Left renal pelvis (tissue), 4 donors: ENCODE data around the gene RBM11. TPM values are rescaled to one million over a fixed set of nuclear protein-coding genes. Genes with fewer than 3 reads are reported as not detected.
"Not testable (repeated sequence)": the region's sequence is repeated elsewhere in the genome, so short reads cannot be mapped to it uniquely, and the experiment has no call there.

Experiments
- DNase-seq, 4 donors: peaks; one replicate each; pipeline ENCODE4 v3.0.0-alpha.2; 2013; ENCODE audit warnings: low read depth in 4 of 4, low spot score in 3 of 4
- polyA plus RNA-seq, 4 donors: library from polyadenylated mRNA; unstranded; fragments of 120-200 nt; gene quantifications; one replicate each; pipeline ENCODE4 v1.2.1, GENCODE V29; 2013; ENCODE audit not compliant: insufficient read length in 4 of 4

RBM11 gene, protein sequence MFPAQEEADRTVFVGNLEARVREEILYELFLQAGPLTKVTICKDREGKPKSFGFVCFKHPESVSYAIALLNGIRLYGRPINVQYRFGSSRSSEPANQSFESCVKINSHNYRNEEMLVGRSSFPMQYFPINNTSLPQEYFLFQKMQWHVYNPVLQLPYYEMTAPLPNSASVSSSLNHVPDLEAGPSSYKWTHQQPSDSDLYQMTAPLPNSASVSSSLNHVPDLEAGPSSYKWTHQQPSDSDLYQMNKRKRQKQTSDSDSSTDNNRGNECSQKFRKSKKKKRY
- 1 to 10 TPM; 1.4 to 5.5 (median 4.8) TPM for polyA plus RNA-seq

DNA sequence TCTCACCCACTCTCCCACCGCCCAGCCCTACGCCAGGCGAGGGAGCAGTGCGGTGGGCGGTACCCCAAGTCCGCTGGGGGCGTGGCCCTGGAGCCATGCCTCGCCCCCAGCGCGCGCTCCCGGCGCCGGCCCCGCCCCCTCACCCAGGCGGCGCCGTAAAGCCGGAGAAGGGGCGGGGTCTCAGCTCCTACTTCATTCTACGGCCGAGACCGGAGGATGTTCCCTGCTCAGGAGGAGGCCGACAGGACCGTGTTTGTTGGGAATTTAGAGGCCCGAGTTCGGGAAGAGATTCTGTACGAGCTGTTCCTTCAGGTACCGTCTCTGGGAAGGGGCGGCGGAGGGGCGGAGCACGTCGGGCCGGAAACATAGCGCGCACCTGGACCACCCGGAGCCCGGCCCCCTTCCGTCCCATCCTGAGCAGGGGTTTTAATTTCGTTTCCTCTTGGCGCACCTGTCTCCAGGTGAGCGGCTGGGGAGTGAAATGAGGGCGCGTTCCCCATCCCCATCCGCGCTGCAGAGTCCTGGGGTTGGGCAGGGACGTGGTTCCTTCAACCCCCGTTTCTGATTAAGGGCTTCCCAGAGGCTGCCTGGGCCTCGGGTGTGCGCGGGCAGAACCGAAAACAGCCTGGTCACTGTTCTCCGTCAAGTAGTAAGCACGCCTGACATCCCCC is at the start of gene RBM11:
RBM11 (plus strand) TSS at position 187 of the 671 bp plus-strand sequence; CDS start at position 217, 30 bp downstream.
- DNase-seq: peak; percentile 41 to 66 (median 56)

DNA sequence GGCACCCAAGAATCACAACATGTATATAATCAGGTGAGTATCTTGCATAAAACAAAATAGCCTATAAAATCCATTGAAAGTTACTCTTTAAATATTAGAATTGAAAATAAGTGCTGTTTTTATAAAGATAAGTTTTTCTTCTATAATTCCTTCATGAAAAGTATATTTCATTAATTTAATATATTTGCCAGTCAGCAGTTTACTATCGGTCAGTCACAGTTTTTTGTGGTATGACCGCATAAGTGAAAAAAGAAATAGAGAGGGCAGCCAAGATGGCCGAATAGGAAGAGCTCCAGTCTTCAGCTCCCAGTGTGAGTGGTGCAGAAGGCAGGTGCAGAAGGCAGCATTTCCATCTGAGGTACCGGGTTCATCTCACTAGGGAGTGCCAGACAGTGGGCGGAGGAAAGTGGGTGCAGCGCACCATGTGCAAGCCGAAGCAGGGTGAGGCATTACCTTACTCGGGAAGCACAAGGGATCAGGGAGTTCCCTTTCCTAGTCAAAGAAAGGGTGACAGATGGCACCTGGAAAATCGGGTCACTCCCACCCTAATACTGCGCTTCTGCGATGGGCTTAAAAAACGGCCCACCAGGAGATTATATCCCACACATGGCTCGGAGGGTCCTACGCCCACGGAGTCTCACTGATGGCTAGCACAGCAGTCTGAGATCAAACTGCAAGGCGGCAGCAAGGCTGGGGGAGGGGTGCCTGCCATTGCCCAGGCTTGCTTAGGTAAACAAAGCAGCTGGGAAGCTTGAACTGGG is 49.3 kb upstream of the RBM11 start:
- DNase-seq: not testable (repeated sequence)

DNA sequence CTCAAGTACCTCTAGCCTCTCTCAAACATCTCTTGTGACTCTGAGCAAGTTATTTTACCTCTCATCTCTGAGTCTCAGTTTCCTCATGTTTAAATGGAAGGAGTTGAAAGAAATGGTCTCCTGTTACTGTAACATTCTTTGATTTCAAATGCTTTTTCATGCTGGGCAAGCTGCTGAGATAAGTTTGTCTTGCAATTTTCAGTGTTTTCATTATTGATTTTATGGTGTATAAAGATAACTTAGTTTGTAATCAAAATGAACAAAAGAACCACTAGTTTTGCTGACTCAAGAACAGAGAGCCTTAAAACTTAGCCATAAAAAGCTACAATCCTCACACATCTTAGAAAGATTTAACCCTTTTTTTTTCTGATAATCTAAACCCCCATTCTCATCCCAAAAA is 9.7 kb upstream of the RBM11 start:
- DNase-seq: no peak

DNA sequence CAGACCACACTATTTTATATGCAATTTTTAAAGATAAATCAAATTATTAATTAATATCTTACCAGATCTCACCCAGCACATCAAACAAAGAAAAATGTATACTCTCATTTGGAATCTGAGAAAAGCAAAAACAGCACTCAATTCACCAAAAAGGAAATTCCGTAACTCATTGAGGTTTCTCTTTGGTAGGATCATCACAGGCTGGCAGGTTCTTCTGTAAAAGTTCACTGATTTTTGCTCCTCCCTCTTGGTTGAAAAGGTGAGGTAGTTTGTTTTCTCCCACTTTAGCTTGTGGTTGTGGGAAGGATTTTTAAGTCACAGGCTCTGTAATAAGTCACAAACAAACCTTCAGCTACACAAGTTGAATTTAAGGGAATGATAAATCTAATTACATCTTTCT is 5.2 kb upstream of the RBM11 start, which contains the start of gene LIPI:
LIPI (minus strand) TSS at position 218 of the 400 bp plus-strand sequence; CDS start at position 108, 110 bp downstream.
- DNase-seq: no peak

DNA sequence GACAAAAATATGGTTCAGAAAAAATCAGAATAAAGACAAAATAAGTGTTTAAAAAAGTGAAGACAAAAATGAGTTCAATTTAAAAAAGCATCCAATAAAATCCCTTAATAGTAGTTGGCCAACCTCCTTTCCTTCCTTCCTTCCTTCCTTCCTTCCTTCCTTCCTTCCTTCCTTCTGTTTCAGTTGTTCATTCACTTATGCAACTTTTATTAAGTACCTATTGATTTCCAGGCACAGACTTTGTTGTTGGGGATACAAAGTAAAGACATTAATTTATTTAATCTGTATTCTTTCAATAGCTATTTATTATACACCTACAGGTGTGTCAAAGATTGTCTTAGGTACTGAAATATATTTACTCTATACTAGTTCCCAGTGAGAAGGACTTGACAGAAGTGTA is 2.8 kb upstream of the RBM11 start:
- no peak for DNase-seq

DNA sequence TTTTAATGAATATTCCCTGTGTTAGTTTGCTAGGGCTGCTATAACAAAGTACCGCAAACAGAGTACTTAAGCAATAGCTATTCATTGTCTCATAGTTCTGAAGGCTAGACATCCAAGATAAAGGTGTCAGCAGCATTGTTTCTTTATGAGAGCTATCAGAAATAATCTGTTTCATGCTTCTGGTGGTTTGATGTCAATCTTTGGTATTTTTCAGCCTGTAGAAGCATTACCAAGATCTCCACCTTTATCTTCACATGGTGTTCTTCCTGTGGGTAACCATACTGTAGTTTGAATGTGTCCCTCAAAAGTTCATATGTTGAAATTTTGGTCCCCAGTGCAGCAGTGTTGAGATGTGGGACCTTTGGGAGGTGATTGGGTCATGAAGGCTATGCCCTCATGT is 7.4 kb downstream of the RBM11 start:
- DNase-seq: no peak

DNA sequence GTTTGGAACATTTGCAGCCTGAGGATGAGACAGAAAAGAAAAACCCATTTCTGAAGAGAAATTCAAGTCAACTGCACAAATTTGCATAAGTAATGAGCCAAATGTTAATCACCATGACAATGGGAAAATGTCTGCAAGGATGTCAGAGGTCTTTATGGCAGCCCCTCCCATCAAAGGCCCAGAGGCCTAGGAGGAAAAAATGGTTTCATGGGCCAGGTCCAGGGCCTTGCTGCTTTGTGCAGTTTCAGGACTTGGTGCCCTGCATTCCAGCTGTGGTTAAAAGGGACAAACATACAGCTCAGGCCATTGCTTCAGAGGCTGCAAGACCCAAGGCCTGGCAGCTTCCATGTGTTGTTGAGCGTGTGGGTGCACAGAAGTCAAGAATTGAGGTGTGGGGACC is 13.4 kb downstream of the RBM11 start:
- DNase-seq: no peak

DNA sequence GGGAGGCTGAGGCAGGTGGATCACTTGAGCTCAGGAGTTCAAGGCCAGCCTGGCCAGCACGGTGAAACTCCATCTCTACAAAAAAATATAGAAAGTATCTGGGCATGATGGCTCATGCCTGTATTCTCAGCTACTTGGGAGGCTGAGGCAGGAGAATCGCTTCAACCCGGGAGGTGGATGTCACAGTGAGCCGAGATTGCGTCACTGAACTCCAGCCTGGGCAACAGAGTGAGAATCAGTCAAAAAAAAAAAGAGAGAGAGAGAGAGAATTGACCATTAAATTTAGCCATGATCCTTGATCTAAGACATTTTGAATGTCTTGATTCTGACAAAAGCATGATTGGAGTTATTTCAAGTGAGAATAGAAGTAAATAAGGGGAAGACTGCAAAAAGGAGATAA is 19.1 kb downstream of the RBM11 start:
- no peak for DNase-seq

DNA sequence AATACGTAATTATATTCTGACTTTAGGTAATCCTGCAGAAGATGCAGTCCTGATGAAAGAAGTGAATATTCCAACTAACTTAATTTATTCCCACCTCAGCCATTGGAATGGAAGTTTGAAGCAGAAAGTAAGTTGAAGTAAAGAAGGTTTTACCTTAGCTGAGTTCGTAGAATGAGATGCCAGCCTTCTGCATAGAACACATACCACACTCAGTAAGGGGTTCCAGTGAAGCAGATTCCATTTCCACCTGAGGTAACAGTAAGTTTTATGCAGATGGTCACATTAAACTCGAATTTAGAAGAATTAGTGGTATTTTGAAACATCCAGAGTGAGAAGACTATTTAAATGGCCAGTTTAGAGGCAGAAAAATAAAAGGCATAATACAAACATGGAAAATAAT is 20.2 kb downstream of the RBM11 start:
- no peak for DNase-seq

DNA sequence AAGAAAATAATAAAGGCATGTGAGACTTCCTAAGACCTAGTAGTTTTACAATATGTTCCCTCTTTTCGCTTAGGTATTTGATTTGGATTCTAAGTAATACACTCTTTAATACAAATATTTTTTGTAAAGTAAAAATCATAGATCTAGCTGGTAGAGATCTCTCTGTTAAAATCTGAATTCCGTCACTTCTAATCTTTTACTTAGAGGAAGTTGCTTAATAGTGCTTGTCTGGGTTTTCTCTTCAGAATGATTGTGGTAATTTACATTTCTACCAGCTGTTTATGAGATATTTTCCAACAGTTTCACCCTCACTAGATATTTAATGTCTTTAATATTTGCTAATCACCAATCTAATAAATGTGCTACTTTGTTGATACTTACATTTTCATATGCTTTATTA is 23.3 kb downstream of the RBM11 start:
- DNase-seq: no peak

DNA sequence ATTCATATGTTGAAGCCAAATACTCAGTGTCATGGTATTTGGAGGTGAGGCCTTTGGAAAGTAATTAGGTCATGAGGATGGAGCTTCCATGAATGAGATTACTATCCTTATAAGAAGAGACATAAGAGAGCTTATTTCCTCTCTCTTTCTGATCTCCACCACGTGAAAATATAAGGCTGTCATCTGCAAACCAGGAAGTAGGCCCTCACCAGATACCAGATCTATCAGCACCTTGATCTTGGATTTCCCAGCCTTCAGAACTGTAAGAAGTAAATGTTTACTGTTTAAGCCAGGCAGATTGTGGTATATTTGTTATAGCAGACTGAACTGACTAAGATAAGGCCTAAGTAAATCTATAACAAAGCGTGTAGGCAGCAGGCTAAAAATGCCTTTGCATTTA is 25.3 kb downstream of the RBM11 start:
- DNase-seq: no peak

DNA sequence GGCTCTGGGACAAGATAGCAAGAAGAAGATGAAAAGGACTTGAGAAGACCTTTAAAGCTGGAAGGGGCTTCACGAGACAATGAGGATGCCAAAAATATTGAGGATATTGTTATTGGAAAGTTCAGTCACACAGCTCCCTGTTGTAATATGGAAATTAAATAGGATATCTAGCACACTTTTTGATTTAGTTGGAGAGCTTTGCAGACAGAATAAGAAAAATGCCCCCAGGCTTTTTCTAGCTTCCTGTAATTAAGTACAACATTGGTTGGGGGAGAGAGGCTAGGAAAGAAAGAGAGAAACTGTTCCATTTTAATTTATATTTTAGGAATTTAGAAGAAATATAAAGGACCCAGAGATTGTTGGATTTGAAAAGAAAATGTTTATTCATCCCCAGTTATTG is 27.5 kb downstream of the RBM11 start:
- no peak for DNase-seq

DNA sequence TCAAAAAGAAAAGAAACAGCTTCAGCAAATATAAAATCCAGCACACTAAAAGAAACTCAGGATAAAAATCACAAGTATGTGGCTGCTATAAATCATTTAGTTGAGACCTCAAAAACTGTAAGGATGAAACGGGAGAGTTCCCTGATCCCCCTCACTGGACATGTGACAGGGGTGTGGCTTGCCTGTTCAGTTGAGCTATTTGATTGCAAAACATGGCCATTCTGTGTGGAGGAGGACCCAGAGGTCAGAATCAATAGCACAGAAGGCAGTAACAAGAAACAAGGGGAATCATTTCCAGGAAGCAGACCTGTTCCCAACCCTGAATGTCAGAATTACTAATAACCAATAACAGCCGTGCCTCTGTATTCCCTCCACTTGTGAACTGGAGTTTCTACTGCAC is 27.9 kb downstream of the RBM11 start:
- no peak for DNase-seq

DNA sequence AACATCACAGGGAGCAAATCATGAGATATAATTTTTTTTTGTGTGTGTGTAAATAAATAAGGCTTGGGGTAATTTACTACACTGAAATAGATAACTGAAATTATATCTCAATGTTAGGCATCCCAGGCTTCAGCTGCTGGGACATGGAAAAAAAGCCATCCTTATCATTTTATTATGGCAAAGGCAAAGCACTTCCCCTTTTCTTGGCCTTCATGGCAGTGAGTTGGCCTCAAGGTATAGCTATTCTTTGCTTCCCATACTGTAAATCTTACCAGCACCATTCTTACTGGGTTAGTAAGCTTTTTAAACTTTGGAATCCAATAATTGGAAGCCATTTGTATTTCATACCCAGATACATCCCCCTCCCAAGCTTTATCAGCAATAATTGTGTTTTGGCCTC is 29.0 kb downstream of the RBM11 start:
- no peak for DNase-seq

DNA sequence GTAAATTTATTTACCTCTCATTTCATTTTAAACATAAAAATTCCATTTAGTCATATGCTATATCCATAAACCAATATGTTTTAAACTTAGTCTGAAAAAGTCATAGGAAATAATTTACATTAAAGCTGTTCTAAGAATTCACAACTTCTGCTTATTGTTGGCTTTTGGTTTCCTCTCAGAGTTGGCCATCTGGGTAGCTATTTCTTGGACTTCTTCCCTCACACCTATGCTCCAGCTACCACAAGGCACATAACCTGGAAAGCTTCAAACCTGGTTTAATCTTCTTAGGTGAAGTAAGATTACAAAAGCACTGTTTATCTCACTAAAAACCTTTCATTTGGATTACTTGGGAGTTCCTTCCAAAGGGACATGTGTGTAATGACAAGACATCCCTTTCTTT is 29.8 kb downstream of the RBM11 start:
- DNase-seq: no peak

DNA sequence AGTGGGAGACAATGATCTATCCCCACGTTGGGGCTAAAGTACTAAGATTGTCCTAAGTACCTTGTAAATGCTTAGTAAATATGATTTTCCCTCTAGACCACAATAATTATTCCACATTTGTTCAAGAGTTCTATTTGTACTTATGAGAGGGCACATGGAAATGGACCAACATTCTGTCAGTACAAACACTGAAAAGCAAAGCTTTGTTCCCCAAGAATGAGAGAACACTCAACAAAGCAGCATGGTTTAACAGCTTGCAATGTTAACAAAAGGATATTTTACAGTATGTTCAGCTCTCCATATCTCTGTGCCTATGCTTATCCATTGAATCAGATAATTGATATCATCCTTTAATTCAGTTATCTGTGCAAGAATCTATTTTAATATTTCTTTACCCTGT is 35.4 kb downstream of the RBM11 start:
- no peak for DNase-seq

DNA sequence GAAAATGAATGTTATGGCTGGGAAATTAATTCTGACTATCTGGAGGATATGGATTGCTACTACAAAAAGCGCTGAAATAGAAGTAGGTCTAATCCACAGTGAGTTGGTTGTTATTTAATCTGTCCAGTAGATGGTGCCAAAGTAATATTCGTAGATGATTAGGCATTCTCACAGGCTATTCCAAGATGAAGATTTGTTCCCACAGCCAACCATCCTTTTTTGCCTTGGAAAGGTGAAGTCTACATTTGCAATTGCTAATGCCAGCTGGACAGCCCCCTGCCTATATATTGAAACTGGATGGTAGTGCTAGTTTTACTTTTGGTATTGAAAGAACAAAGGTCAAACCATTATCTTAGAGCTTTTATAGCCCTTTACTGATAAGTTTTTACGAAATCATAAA is 43.8 kb downstream of the RBM11 start:
- peak in 3 of 4 donors; percentile 31 to 40 (median 39) for DNase-seq

DNA sequence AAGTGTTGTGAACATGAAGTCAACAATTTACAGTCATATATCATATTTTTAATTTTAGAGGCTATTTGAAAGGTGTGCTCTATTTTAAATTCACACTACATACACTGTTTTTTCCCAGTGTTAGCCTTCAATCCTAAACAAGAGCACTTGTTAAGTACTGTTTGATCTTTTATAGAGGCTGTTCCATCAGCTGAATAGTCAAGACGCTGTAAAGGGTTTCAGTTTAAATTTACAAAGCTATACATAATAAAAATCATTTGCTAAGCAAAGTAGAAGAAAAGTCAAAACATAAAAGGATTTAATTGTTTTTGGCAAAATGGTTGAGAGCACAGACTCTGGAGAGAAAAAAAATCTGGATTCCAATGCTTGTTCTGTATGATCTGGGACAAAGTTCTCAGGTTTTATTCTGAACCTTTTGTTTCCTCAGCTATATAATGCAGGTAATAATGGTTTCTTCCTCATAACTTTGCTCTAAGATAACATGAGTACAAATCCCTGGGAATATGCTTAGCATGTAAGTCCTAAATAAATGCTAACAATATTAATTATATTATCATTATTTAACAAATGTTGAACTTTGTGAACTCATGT is 44.3 kb downstream of the RBM11 start:
- DNase-seq: no peak

DNA sequence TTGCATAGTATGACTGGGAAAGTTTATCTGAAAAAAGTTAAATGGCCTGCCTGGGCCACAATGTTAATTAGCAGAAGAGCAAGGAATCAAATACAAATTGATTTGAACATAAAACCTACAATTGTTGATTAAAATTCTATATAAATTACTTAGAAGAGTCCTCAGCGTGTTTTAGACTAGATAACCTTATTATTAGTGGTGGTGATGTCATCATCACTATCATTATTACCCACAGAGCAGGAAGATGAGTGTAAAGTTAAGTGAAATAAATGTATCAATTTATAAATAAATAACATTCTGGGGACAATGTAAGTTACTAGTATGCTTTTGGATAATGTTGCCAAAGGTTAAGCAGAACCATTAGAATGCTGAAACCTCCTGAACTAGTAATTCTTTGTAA is 46.1 kb downstream of the RBM11 start:
- no peak for DNase-seq

DNA sequence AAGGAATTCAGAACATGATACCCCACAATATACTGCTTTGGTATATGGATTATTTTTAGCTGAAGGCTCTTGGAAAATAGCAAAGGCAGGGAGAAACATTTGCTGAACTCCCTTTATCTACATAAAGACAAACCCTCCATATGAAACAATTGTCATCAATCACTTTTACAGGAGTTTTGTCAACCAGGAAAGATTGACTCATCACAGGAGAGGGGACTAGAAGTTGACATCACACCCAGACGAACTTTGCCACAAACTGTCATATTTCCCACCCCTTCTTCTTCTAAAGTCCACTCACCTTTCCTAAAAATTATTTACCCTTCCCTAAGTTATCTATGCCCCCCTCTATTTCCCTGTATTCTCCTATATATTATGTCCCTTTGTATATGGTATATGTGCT is 47.9 kb downstream of the RBM11 start:
- DNase-seq: no peak

DNA sequence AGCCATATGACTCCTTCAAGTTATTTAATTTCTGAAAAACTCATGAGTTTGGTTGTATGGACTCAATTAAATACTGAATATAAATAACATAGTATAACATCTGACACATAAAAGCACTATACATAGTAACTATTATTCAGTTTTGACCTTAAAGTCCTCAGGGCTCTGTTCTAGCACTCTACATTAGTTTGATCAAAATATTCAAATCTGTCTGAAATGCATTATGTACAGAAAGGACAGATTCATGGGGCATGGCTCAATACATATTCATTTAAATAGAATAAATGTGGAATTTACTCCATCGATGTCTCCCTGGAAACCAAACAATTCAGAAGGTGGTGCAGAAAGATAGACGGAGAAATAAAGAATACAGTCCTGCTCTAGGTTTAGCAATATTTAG is 49.1 kb downstream of the RBM11 start:
- DNase-seq: no peak
